SH-SY5Y (cell line): ENCODE measurements around the gene SEPSECS.

Experiments
- GATA2 ChIP-seq: IDR thresholded peaks from 2 replicates; pipeline ENCODE4 v1.6.1; 2011; ENCODE audit warnings: mild to moderate bottlenecking, low read depth, low read length
- GATA3 ChIP-seq: IDR thresholded peaks from 2 replicates; pipeline ENCODE4 v1.6.1; 2011; ENCODE audit warnings: low read depth, mild to moderate bottlenecking, low read length, moderate library complexity

GRCh38 chr4:25081866-25082471, 78.3 kb downstream of the SEPSECS start:
- TF ChIP-seq GATA3 (no peak), GATA2 (no peak)
